Measurements from ENCODE around the gene PANK2.

DNA sequence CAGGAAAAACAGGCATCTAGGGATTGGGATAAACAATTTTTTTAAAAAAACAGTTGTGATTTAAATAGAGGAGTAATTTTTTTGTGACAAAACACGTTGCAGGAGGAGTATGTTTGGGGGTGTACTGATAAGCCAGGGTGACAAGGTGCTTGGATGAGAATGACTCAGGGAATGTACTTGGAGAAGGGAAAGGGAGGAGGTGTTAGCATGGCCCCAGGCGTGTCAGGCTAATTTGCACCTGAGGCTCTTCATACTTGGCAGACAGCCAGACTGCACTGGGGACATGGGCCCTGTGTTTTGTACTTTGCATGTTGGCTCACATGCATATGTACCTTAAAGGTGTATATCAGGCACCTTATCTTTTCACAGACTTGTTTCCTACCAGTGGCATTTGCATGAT lies 22.8 kb downstream of the PANK2 start:
- TF ChIP-seq, protein P1, sequence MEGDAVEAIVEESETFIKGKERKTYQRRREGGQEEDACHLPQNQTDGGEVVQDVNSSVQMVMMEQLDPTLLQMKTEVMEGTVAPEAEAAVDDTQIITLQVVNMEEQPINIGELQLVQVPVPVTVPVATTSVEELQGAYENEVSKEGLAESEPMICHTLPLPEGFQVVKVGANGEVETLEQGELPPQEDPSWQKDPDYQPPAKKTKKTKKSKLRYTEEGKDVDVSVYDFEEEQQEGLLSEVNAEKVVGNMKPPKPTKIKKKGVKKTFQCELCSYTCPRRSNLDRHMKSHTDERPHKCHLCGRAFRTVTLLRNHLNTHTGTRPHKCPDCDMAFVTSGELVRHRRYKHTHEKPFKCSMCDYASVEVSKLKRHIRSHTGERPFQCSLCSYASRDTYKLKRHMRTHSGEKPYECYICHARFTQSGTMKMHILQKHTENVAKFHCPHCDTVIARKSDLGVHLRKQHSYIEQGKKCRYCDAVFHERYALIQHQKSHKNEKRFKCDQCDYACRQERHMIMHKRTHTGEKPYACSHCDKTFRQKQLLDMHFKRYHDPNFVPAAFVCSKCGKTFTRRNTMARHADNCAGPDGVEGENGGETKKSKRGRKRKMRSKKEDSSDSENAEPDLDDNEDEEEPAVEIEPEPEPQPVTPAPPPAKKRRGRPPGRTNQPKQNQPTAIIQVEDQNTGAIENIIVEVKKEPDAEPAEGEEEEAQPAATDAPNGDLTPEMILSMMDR (IDR thresholded peaks at IDR 0.05; ENCODE audit: low read length), result no peak
- no peak for TF ChIP-seq EZH2 (IDR thresholded peaks at IDR 0.05; ENCODE audit: borderline replicate concordance, low read length)
